AG09319 (cell line): Measurements from ENCODE around the gene CFAP45.

Source experiments
- DNase-seq: peaks from one replicate; pipeline ENCODE4 v3.0.0-alpha.2; 2010; ENCODE audit warnings: low read depth; ENCODE audit errors: extremely low read depth
- CTCF ChIP-seq: IDR thresholded peaks from 2 replicates; pipeline ENCODE4 v1.5.1; 2011; ENCODE audit warnings: low read depth, mild to moderate bottlenecking, inconsistent platforms, low read length, moderate library complexity

The CFAP45 gene

DNA sequence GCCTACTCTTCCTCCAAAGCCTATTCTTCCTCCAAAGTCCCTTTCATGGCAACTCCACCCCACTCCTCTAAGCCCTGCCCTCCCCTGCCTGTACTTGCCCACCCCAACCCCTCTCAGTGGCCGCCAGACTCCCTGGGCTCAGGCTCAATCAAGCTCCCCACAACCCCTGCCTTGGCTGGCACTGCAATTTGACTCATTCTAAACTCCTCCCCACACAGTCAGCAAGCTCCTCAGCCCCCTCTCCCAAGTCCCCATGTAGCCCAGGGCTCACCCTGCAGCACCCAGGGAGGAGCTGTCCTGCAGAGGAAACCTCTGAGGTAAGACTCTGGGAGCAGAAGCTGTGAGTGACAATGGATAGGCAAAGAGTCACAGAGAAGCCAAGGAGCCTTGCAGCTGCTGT, 33.9 kb downstream of the CFAP45 start:
- no peak for DNase-seq
- no peak for TF ChIP-seq CTCF

GRCh38 chr1:159864262-159864661, 35.7 kb downstream of the CFAP45 start:
- no peak for TF ChIP-seq CTCF
- DNase-seq: no peak

- no peak for TF ChIP-seq CTCF
- DNase-seq: no peak
Observed at GRCh38 chr1:159862557-159862956, 37.4 kb downstream of the CFAP45 start, which contains the start of gene VSIG8. TSS of gene VSIG8 (minus strand) at chr1:159862657. CDS start at chr1:159862521, 136 bp downstream.

- DNase-seq: no peak
- TF ChIP-seq CTCF: no peak
Observed at GRCh38 chr1:159862031-159862430, 37.9 kb downstream of the CFAP45 start.

DNA sequence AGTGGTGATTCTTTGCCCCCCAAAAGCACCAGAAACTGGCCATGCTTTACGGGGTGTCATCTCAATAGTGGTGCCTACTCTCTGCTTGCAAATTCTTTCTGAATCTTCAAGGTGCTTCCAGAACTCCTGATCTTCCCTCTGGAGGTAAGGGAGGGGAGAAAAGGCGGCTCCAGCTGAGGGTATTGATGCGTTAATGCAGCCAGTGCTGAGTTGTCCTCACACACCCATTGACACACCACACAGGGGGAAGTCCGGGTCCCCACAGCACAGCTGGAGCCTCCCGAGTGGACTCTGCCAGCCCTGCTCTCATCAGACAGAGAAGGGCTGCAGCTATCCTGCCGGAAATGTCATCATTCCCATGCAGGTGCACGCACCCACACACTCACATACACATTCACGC, 38.7 kb downstream of the CFAP45 start:
- TF ChIP-seq CTCF: no peak
- no peak for DNase-seq

- TF ChIP-seq CTCF: no peak
- no peak for DNase-seq
Observed at GRCh38 chr1:159860456-159860855, 39.5 kb downstream of the CFAP45 start.

GRCh38 chr1:159859767-159860322, 40.1 kb downstream of the CFAP45 start:
- no peak for TF ChIP-seq CTCF
- DNase-seq: no peak
